ENCODE data around the gene FGD6. TPM values are rescaled to one million over a fixed set of nuclear protein-coding genes. Genes with fewer than 3 reads are reported as not detected.

Gene FGD6
- total RNA-seq, 1 experiment from 2014 or later, result 66.6 TPM

DNA sequence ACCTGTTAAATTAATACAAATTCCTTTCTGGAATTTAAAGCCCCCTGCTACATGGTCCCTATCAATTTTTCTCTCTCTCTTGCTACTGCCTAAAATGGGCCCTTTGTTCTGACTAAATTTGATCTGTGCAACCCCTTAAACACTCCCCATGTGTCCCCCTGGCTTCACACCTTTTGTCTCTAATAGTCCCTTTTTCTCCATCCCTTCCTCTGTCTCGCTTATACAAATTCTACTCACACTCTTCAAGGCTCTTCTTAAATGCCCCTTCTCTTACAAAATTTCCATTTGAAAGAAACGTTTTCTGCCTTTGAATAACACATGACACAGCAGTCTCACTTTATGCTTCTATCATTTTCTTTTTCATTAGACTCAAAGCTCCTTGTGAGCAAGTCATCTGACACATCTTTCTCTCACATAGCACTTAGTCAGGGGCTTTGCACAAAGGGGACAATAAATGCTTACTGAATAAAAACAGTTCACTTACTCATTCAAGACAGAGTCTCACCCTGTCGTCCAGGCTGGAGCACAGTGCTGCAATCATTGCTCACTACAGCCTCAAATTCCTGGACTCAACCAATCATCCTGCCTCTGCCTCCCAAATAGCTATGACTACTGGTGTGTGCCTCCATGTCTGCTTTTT lies 102.4 kb downstream of the FGD6 start:
- no TSS peak for BruUV-seq (replicated peaks)
- no peak for DNase-seq
- TF ChIP-seq, protein P1, sequence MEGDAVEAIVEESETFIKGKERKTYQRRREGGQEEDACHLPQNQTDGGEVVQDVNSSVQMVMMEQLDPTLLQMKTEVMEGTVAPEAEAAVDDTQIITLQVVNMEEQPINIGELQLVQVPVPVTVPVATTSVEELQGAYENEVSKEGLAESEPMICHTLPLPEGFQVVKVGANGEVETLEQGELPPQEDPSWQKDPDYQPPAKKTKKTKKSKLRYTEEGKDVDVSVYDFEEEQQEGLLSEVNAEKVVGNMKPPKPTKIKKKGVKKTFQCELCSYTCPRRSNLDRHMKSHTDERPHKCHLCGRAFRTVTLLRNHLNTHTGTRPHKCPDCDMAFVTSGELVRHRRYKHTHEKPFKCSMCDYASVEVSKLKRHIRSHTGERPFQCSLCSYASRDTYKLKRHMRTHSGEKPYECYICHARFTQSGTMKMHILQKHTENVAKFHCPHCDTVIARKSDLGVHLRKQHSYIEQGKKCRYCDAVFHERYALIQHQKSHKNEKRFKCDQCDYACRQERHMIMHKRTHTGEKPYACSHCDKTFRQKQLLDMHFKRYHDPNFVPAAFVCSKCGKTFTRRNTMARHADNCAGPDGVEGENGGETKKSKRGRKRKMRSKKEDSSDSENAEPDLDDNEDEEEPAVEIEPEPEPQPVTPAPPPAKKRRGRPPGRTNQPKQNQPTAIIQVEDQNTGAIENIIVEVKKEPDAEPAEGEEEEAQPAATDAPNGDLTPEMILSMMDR (IDR thresholded peaks at IDR 0.05; ENCODE audit: unreplicated experiment), result no peak
- peaks cover 47% of the 10 kb centered on the region for H3K4me1 Mint-ChIP-seq (ENCODE audit: low read depth, unreplicated experiment)
- H3K9me3 Mint-ChIP-seq (ENCODE audit: low read depth, unreplicated experiment), result no peaks in the 10 kb centered on the region
- no peak overlapping the region for H3K4me3 Mint-ChIP-seq (ENCODE audit: low read depth, unreplicated experiment)
- CTCF ChIA-PET, result interaction anchor here (0.6 kb wide), 1 partner anchor 60 kb away, joined by 6 read pairs; no protein-coding TSS in a partner anchor
- peaks cover 78% of the 10 kb centered on the region for H3K36me3 Mint-ChIP-seq (ENCODE audit: insufficient read depth, unreplicated experiment)
- intact Hi-C loops (cut with micrococcal nuclease; ENCODE audit: unreplicated experiment), result loop anchor here (5.0 kb wide), 1 partner anchor 202 kb away; no protein-coding TSS in a partner anchor
- H3K27ac Mint-ChIP-seq (ENCODE audit: unreplicated experiment), result peak overlapping the region; percentile 99
- no peaks in the 10 kb centered on the region for H3K27me3 Mint-ChIP-seq (ENCODE audit: unreplicated experiment)

DNA sequence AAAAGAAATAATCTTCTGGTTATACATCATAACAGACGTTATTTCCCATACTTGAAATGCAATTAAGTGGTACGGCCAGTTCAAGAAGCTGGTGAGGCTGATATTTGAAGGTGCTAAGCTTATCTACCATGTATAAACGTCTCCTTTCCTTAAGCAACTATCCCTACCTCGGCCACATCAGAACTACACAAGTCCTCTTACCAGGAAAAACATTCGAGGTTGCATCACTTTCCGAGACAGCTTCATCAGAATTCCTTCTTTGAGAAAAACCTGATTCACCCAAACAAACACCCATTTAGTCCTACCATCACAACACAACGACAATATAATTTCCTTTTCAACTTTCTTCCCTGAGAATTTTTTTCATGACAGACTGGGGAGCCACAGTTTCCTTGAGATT lies 109.9 kb downstream of the FGD6 start:
- intact Hi-C loops (cut with micrococcal nuclease; ENCODE audit: unreplicated experiment), result no loop called here
- no TSS peak for BruUV-seq (replicated peaks)
- H3K4me3 Mint-ChIP-seq (ENCODE audit: low read depth, unreplicated experiment), result no peak overlapping the region
- peaks cover 42% of the 10 kb centered on the region for H3K4me1 Mint-ChIP-seq (ENCODE audit: low read depth, unreplicated experiment)
- H3K27ac Mint-ChIP-seq (ENCODE audit: unreplicated experiment), result peak overlapping the region; percentile 7
- no peaks in the 10 kb centered on the region for H3K27me3 Mint-ChIP-seq (ENCODE audit: unreplicated experiment)
- CTCF ChIA-PET, result no interaction called here
- no peak for DNase-seq
- peaks cover 64% of the 10 kb centered on the region for H3K36me3 Mint-ChIP-seq (ENCODE audit: insufficient read depth, unreplicated experiment)
- H3K9me3 Mint-ChIP-seq (ENCODE audit: low read depth, unreplicated experiment), result no peaks in the 10 kb centered on the region
- TF ChIP-seq, protein P1 (IDR thresholded peaks at IDR 0.05; ENCODE audit: unreplicated experiment), result no peak

- TF ChIP-seq, protein P1 (IDR thresholded peaks at IDR 0.05; ENCODE audit: unreplicated experiment), result no peak
- Mint-ChIP-seq H3K27me3 (ENCODE audit: unreplicated experiment) (no peaks in the 10 kb centered on the region), H3K36me3 (ENCODE audit: insufficient read depth, unreplicated experiment) (peaks cover 58% of the 10 kb centered on the region), H3K9me3 (ENCODE audit: low read depth, unreplicated experiment) (no peaks in the 10 kb centered on the region), H3K4me1 (ENCODE audit: low read depth, unreplicated experiment) (peaks cover 51% of the 10 kb centered on the region), H3K27ac (ENCODE audit: unreplicated experiment) (peak overlapping the region; percentile 53), H3K4me3 (ENCODE audit: low read depth, unreplicated experiment) (no peak overlapping the region)
- intact Hi-C loops (cut with micrococcal nuclease; ENCODE audit: unreplicated experiment), result no loop called here
- BruUV-seq (replicated peaks), result no TSS peak
- DNase-seq, result no peak
- CTCF ChIA-PET, result interaction anchor here (0.7 kb wide), 1 partner anchor 11 kb away, joined by 5 read pairs; no protein-coding TSS in a partner anchor
Measured at GRCh38 chr12:95105540-95105939, 111.7 kb downstream of the FGD6 start.

DNA sequence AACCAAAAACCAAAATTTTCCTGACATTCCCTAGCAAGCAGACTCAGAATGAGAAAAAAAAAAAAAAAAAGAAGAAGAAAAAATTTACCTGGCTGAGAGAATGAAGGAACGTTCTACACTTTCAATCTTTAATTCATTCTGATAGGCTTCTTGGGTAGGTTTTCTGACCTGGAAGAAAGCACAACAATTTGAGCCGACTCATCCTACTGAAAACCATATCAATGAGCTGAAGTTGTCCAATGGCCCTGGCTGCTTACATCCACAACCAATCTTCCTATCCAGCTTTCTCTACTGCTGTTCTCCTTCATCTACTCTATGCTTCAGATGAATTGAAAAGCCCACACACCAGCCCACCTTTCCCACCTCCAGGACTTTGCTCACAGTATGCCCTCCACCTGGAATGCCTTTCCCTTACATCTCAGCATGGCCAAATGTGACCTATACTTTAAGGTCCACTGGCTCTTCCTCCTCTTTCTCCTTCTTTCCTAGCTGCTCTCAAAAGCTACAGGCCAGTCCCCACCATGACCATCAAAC lies 112.3 kb downstream of the FGD6 start:
- H3K4me3 Mint-ChIP-seq (ENCODE audit: low read depth, unreplicated experiment), result no peak overlapping the region
- CTCF ChIA-PET, result interaction anchor here (0.7 kb wide), 2 partner anchors 12 to 604 kb away, joined by 5 read pairs; no protein-coding TSS in a partner anchor
- no peak for DNase-seq
- H3K27ac Mint-ChIP-seq (ENCODE audit: unreplicated experiment), result peak overlapping the region; percentile 53
- H3K36me3 Mint-ChIP-seq (ENCODE audit: insufficient read depth, unreplicated experiment), result peaks cover 62% of the 10 kb centered on the region
- TF ChIP-seq, protein P1 (IDR thresholded peaks at IDR 0.05; ENCODE audit: unreplicated experiment), result no peak
- H3K9me3 Mint-ChIP-seq (ENCODE audit: low read depth, unreplicated experiment), result no peaks in the 10 kb centered on the region
- intact Hi-C loops (cut with micrococcal nuclease; ENCODE audit: unreplicated experiment), result no loop called here
- H3K27me3 Mint-ChIP-seq (ENCODE audit: unreplicated experiment), result no peaks in the 10 kb centered on the region
- peaks cover 57% of the 10 kb centered on the region for H3K4me1 Mint-ChIP-seq (ENCODE audit: low read depth, unreplicated experiment)
- BruUV-seq (replicated peaks), result no TSS peak
